Fibroblast of lung (primary cell): ENCODE data around the gene PBX1. TPM values are rescaled to one million over a fixed set of nuclear protein-coding genes. Genes with fewer than 3 reads are reported as not detected.
A peak's percentile ranks its signal among the peaks of the same experiment; 100 is the strongest.

Source experiments
- DNase-seq, 2 donors: peaks; one replicate each; pipeline versions ENCODE4 v3.0.0 to v3.0.0-alpha.2; 2010; ENCODE audit warnings: low read depth in 2 of 2
- H2AFZ ChIP-seq: 2 replicates; pipeline ENCODE4 v1.5.1; 2012; ENCODE audit warnings: low read length, control low read depth, inconsistent platforms
- H3K27ac ChIP-seq: 2 replicates; pipeline ENCODE4 v1.5.1; 2011; ENCODE audit warnings: low read length, control low read depth; ENCODE audit not compliant: insufficient read depth
- H3K27me3 ChIP-seq: 2 replicates; pipeline ENCODE4 v1.5.1; 2011; ENCODE audit warnings: mild to moderate bottlenecking, low read length; ENCODE audit not compliant: control insufficient read depth, insufficient read depth
- H3K36me3 ChIP-seq: 2 replicates; pipeline ENCODE4 v1.5.1; 2011; ENCODE audit warnings: low read length; ENCODE audit not compliant: control insufficient read depth, insufficient read depth
- H3K4me1 ChIP-seq: 2 replicates; pipeline ENCODE4 v1.5.1; 2011; ENCODE audit warnings: low read length; ENCODE audit not compliant: control insufficient read depth, insufficient read depth; ENCODE audit errors: extremely low read depth
- H3K4me2 ChIP-seq: 2 replicates; pipeline ENCODE4 v1.5.1; 2011; ENCODE audit warnings: low read length, control low read depth; ENCODE audit not compliant: insufficient read depth; ENCODE audit errors: extremely low read depth
- H3K4me3 ChIP-seq, 4 experiments: fragments of 200-600 bp in 1 of 4; sonication (generic) in 1 of 4; replicated peaks in 1 of 4; 2 replicates each; pipeline ENCODE4 v1.5.1; 2011 to 2016; ENCODE audit warnings: low read length in 4 of 4, low read depth in 3 of 4, mild to moderate bottlenecking in 3 of 4, control low read depth in 2 of 4, inconsistent platforms in 1 of 4, mixed read lengths in 1 of 4; ENCODE audit not compliant: insufficient read depth in 1 of 4; ENCODE audit errors: control extremely low read depth in 1 of 4
- H3K79me2 ChIP-seq: 2 replicates; pipeline ENCODE4 v1.5.1; 2012; ENCODE audit warnings: mild to moderate bottlenecking, low read length, inconsistent platforms; ENCODE audit not compliant: control insufficient read depth, insufficient read depth
- H3K9ac ChIP-seq: 2 replicates; pipeline ENCODE4 v1.5.1; 2011; ENCODE audit warnings: mild to moderate bottlenecking, low read length, control low read depth; ENCODE audit not compliant: insufficient read depth
- H3K9me3 ChIP-seq: 2 replicates; pipeline ENCODE4 v1.5.1; 2012; ENCODE audit warnings: low read depth, low read length; ENCODE audit not compliant: control insufficient read depth, insufficient read depth
- H4K20me1 ChIP-seq: 2 replicates; pipeline ENCODE4 v1.5.1; 2011; ENCODE audit warnings: low read length; ENCODE audit not compliant: control insufficient read depth, insufficient read depth; ENCODE audit errors: extremely low read depth
- CTCF ChIP-seq, 2 donors: IDR thresholded peaks in 1 of 2; conservative IDR thresholded peaks in 1 of 2; 1 replicate in 1 of 2; 2 replicates in 1 of 2; pipeline ENCODE4 v1.5.1; 2011 to 2012; ENCODE audit warnings: low read length in 2 of 2, control low read depth in 1 of 2, inconsistent platforms in 1 of 2, low read depth in 1 of 2, mild to moderate bottlenecking in 1 of 2
- EZH2 ChIP-seq: IDR thresholded peaks from 2 replicates; pipeline ENCODE4 v1.5.1; 2012; ENCODE audit warnings: low read length, control low read depth, mild to moderate bottlenecking; ENCODE audit errors: missing control alignments
- polyA plus RNA-seq, 2 donors: library from polyadenylated mRNA; depleted of rRNA in 1 of 2; stranded (reverse) in 1 of 2; unstranded in 1 of 2; fragments of >200 nt; gene quantifications; 2 replicates each; pipeline ENCODE4 v1.2.1, GENCODE V29; 2011 to 2012; ENCODE audit warnings: missing spikeins in 1 of 2
- total RNA-seq: library from RNA; depleted of rRNA; stranded (reverse); fragments of >200 nt; gene quantifications from 2 replicates; pipeline ENCODE4 v1.2.1, GENCODE V29; 2014

Gene PBX1
- total and polyA plus RNA-seq, 2 donors (not counting 1 experiment from before 2014, with no cell fraction given): 43.1 to 46.7 TPM

- Histone ChIP-seq H3K9ac (no peak overlapping the region), H3K79me2 (no peaks in the 10 kb centered on the region), H3K27ac (no peak overlapping the region), H4K20me1 (no peaks in the 10 kb centered on the region), H3K4me3 (no peak overlapping the region), H3K27me3 (no peaks in the 10 kb centered on the region), H3K4me1 (no peaks in the 10 kb centered on the region), H3K4me2 (no peak overlapping the region), H2AFZ (no peak overlapping the region), H3K9me3 (no peaks in the 10 kb centered on the region), H3K36me3 (no peaks in the 10 kb centered on the region)
- no peak for TF ChIP-seq EZH2
- TF ChIP-seq CTCF (conservative IDR thresholded peaks at IDR 0.05 in 1 of 2, IDR thresholded peaks at IDR 0.05 in 1 of 2; ENCODE audit: low read depth in 1 of 2, low read length in 2 of 2): no peak
- peak in 1 of 2 donors; percentile 25 for DNase-seq
Measured at GRCh38 chr1:164834641-164835040, 275.7 kb downstream of the PBX1 start.

GRCh38 chr1:164836614-164837018, 277.6 kb downstream of the PBX1 start:
- Histone ChIP-seq H4K20me1 (no peaks in the 10 kb centered on the region), H3K4me3 (no peak overlapping the region), H3K9ac (no peak overlapping the region), H3K79me2 (no peaks in the 10 kb centered on the region), H3K4me2 (no peak overlapping the region), H3K27me3 (no peaks in the 10 kb centered on the region), H2AFZ (no peak overlapping the region), H3K4me1 (no peaks in the 10 kb centered on the region), H3K36me3 (no peaks in the 10 kb centered on the region), H3K9me3 (no peaks in the 10 kb centered on the region), H3K27ac (no peak overlapping the region)
- no peak for TF ChIP-seq EZH2
- no peak for TF ChIP-seq CTCF (conservative IDR thresholded peaks at IDR 0.05 in 1 of 2, IDR thresholded peaks at IDR 0.05 in 1 of 2; ENCODE audit: low read depth in 1 of 2, low read length in 2 of 2)
- no peak for DNase-seq

- TF ChIP-seq EZH2 (no peak), CTCF (conservative IDR thresholded peaks at IDR 0.05 in 1 of 2, IDR thresholded peaks at IDR 0.05 in 1 of 2; ENCODE audit: low read depth in 1 of 2, low read length in 2 of 2) (no peak)
- Histone ChIP-seq H3K4me3 (no peak overlapping the region), H3K27me3 (no peaks in the 10 kb centered on the region), H3K4me2 (no peak overlapping the region), H4K20me1 (no peaks in the 10 kb centered on the region), H3K9me3 (no peaks in the 10 kb centered on the region), H2AFZ (no peak overlapping the region), H3K79me2 (no peaks in the 10 kb centered on the region), H3K4me1 (no peaks in the 10 kb centered on the region), H3K36me3 (no peaks in the 10 kb centered on the region), H3K9ac (no peak overlapping the region), H3K27ac (no peak overlapping the region)
- DNase-seq: no peak
Measured at GRCh38 chr1:164838786-164839185, 279.8 kb downstream of the PBX1 start.
